MM.1S (cell line): Measurements from ENCODE around the gene DCAF4L1.

ENCODE experiments used
- EZH2 ChIP-seq: fragments of 300-600 bp; sonication (generic); optimal IDR thresholded peaks from 2 replicates; pipeline ENCODE3; 2017; ENCODE audit warnings: low read depth, mild to moderate bottlenecking, antibody characterized with exemption, low read length, mixed read lengths
- TF ChIP-seq, protein P1 (sequence below): fragments of 300-600 bp; sonication (generic); IDR thresholded peaks from 2 replicates; pipeline ENCODE4 v1.5.1; 2016; ENCODE audit warnings: antibody characterized with exemption, low read length, mixed read lengths

DNA sequence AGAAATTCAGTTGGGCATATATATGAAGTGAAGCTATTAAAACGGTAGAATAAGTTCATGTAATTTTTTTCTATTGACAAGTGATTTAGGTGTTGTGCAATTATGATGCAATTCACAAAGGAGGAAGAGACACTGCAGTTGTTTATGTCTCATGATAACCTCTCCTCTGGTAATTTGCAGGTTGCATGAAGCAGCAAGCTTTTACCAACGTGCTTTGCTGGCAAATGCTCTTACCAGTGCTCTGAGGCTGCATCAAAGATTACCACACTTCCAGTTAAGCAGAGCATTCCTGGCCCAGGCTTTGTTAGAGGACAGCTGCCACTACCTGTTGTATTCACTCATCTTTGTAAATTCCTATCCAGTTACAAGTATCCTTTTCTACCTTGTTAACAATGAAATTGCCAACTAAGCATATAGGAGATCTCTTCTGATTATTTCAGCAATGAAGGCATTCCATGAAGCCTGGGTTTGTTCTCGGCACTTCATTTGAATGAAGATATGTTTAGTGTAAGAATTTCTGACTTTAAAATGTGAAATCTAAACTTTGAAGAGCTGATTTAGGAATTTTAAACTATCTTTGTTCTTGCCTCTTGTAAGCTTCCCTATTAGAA is 42.4 kb upstream of the DCAF4L1 start:
- TF ChIP-seq, protein P1, sequence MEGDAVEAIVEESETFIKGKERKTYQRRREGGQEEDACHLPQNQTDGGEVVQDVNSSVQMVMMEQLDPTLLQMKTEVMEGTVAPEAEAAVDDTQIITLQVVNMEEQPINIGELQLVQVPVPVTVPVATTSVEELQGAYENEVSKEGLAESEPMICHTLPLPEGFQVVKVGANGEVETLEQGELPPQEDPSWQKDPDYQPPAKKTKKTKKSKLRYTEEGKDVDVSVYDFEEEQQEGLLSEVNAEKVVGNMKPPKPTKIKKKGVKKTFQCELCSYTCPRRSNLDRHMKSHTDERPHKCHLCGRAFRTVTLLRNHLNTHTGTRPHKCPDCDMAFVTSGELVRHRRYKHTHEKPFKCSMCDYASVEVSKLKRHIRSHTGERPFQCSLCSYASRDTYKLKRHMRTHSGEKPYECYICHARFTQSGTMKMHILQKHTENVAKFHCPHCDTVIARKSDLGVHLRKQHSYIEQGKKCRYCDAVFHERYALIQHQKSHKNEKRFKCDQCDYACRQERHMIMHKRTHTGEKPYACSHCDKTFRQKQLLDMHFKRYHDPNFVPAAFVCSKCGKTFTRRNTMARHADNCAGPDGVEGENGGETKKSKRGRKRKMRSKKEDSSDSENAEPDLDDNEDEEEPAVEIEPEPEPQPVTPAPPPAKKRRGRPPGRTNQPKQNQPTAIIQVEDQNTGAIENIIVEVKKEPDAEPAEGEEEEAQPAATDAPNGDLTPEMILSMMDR, result no peak
- TF ChIP-seq EZH2, result no peak
